Keratinocyte (primary cell): ENCODE data around the gene SORT1. TPM values are rescaled to one million over a fixed set of nuclear protein-coding genes. Genes with fewer than 3 reads are reported as not detected.

Source experiments
- DNase-seq: peaks from one replicate; pipeline ENCODE4 v3.0.0-alpha.2; 2011; ENCODE audit warnings: low read depth, missing footprints, low spot score
- FAIRE-seq: peaks from 2 replicates; lab custom pipeline; 2011; peaks lifted over from hg19 to GRCh38; lab: Jason Lieb, UNC
- H2AFZ ChIP-seq: 2 replicates; pipeline ENCODE4 v1.6.0; 2012; ENCODE audit warnings: low read length, control low read depth, inconsistent platforms; ENCODE audit not compliant: control insufficient read depth
- H3K27ac ChIP-seq: 2 replicates; pipeline ENCODE4 v1.5.1; 2011; ENCODE audit warnings: low read length; ENCODE audit not compliant: control insufficient read depth, insufficient read depth
- H3K27me3 ChIP-seq: 3 replicates; pipeline ENCODE4 v1.6.0; 2011; ENCODE audit warnings: low read length; ENCODE audit not compliant: control insufficient read depth, insufficient read depth; ENCODE audit errors: extremely low read depth
- H3K36me3 ChIP-seq, 2 experiments: 2 replicates in 1 of 2; 3 replicates in 1 of 2; pipeline ENCODE4 v1.5.1; 2011; ENCODE audit warnings: low read length in 2 of 2, mild to moderate bottlenecking in 1 of 2; ENCODE audit not compliant: control insufficient read depth in 2 of 2, insufficient read depth in 2 of 2; ENCODE audit errors: extremely low read depth in 1 of 2
- H3K4me1 ChIP-seq: 3 replicates; pipeline ENCODE4 v1.5.1; 2011; ENCODE audit warnings: low read length; ENCODE audit not compliant: control insufficient read depth, insufficient read depth; ENCODE audit errors: extremely low read depth
- H3K4me2 ChIP-seq: 3 replicates; pipeline ENCODE4 v1.6.0; 2011; ENCODE audit warnings: low read depth, low read length; ENCODE audit not compliant: control insufficient read depth, insufficient read depth; ENCODE audit errors: extremely low read depth
- H3K4me3 ChIP-seq, 3 experiments: fragments of 200-600 bp in 1 of 3; sonication (generic) in 1 of 3; 2 replicates in 2 of 3; 3 replicates in 1 of 3; pipeline ENCODE4 v1.5.1; 2011 to 2016; ENCODE audit warnings: low read length in 3 of 3, mild to moderate bottlenecking in 3 of 3, control low read depth in 2 of 3, inconsistent platforms in 1 of 3, low read depth in 1 of 3, mixed read lengths in 1 of 3, mixed run types in 1 of 3, moderate library complexity in 1 of 3; ENCODE audit not compliant: control insufficient read depth in 2 of 3, insufficient read depth in 2 of 3; ENCODE audit errors: extremely low read depth in 1 of 3
- H3K79me2 ChIP-seq: 2 replicates; pipeline ENCODE4 v1.6.0; 2012; ENCODE audit warnings: low read length; ENCODE audit not compliant: control insufficient read depth, insufficient read depth
- H3K9ac ChIP-seq: 3 replicates; pipeline ENCODE4 v1.6.0; 2011; ENCODE audit warnings: low read length; ENCODE audit not compliant: control insufficient read depth, insufficient read depth; ENCODE audit errors: extremely low read depth
- H3K9me1 ChIP-seq: 3 replicates; pipeline ENCODE4 v1.6.0; 2011; ENCODE audit warnings: low read length; ENCODE audit not compliant: control insufficient read depth, insufficient read depth; ENCODE audit errors: extremely low read depth
- H3K9me3 ChIP-seq: 2 replicates; pipeline ENCODE4 v1.5.1; 2012; ENCODE audit warnings: low read depth, low read length; ENCODE audit not compliant: control insufficient read depth
- H4K20me1 ChIP-seq: 3 replicates; pipeline ENCODE4 v1.6.0; 2011; ENCODE audit warnings: low read length; ENCODE audit not compliant: control insufficient read depth, insufficient read depth; ENCODE audit errors: extremely low read depth
- EZH2 ChIP-seq: IDR thresholded peaks from one replicate; pipeline ENCODE4 v1.6.1; 2012; ENCODE audit warnings: inconsistent platforms, mild to moderate bottlenecking, low read length, moderate library complexity
- dilution Hi-C: fragments of 300-500 bp; cut with MboI; formaldehyde crosslinking; loops from one replicate; pipeline ENCODE4 v1.7.0; 2020; ENCODE audit warnings: low sequenced_read_pairs; ENCODE audit not compliant: extremely low pct_ligation_motif_present
- polyA plus RNA-seq, 5 experiments: library from polyadenylated mRNA; depleted of rRNA in 3 of 5; stranded (reverse) in 3 of 5; stranded (forward) in 1 of 5; unstranded in 1 of 5; fragments of >200 nt; gene quantifications; 1 replicate in 1 of 5; 2 replicates in 3 of 5; 3 replicates in 1 of 5; pipeline versions ENCODE4 v1.2.1 to v1.2.3, GENCODE V29; 2011 to 2012; ENCODE audit warnings: missing spikeins in 2 of 5, low read depth in 1 of 5, low replicate concordance in 1 of 5
- TF ChIP-seq, protein P1 (sequence below), 3 experiments: IDR thresholded peaks in 1 of 3; conservative IDR thresholded peaks in 1 of 3; optimal IDR thresholded peaks in 1 of 3; 2 replicates in 2 of 3; 3 replicates in 1 of 3; pipeline versions ENCODE3 to v1.5.1; 2011; ENCODE audit warnings: low read length in 3 of 3, mild to moderate bottlenecking in 3 of 3, moderate library complexity in 2 of 3, control low read depth in 1 of 3, inconsistent platforms in 1 of 3; ENCODE audit not compliant: insufficient read depth in 2 of 3; ENCODE audit errors: extremely low read depth in 1 of 3

SORT1 gene
- polyA plus RNA-seq, 1 donor (not counting 4 experiments of a cell fraction or from before 2014, with no cell fraction given) = 1.6 TPM

- no peak overlapping the region for H3K9ac ChIP-seq
- H3K27me3 ChIP-seq = no peaks in the 10 kb centered on the region
- H3K9me1 ChIP-seq = no peaks in the 10 kb centered on the region
- H3K36me3 ChIP-seq = no peaks in the 10 kb centered on the region
- FAIRE-seq (no peak), DNase-seq (no peak)
- H3K4me2 ChIP-seq = no peak overlapping the region
- no peaks in the 10 kb centered on the region for H3K9me3 ChIP-seq
- H4K20me1 ChIP-seq = no peaks in the 10 kb centered on the region
- no peak overlapping the region for H2AFZ ChIP-seq
- dilution Hi-C loops = no loop called here
- TF ChIP-seq, protein P1, sequence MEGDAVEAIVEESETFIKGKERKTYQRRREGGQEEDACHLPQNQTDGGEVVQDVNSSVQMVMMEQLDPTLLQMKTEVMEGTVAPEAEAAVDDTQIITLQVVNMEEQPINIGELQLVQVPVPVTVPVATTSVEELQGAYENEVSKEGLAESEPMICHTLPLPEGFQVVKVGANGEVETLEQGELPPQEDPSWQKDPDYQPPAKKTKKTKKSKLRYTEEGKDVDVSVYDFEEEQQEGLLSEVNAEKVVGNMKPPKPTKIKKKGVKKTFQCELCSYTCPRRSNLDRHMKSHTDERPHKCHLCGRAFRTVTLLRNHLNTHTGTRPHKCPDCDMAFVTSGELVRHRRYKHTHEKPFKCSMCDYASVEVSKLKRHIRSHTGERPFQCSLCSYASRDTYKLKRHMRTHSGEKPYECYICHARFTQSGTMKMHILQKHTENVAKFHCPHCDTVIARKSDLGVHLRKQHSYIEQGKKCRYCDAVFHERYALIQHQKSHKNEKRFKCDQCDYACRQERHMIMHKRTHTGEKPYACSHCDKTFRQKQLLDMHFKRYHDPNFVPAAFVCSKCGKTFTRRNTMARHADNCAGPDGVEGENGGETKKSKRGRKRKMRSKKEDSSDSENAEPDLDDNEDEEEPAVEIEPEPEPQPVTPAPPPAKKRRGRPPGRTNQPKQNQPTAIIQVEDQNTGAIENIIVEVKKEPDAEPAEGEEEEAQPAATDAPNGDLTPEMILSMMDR (optimal IDR thresholded peaks at IDR 0.05 in 1 of 3, IDR thresholded peaks at IDR 0.05 in 1 of 3, conservative IDR thresholded peaks at IDR 0.05 in 1 of 3; ENCODE audit: extremely low read depth in 1 of 3, insufficient read depth in 2 of 3, low read length in 3 of 3) = no peak
- TF ChIP-seq EZH2 = no peak
- peaks cover 3% of the 10 kb centered on the region for H3K79me2 ChIP-seq
- no peak overlapping the region for H3K4me3 ChIP-seq
- H3K27ac ChIP-seq = no peak overlapping the region
- peaks cover 5% of the 10 kb centered on the region for H3K4me1 ChIP-seq
Observed at GRCh38 chr1:109432336-109432735, 34.6 kb upstream of the SORT1 start.

DNA sequence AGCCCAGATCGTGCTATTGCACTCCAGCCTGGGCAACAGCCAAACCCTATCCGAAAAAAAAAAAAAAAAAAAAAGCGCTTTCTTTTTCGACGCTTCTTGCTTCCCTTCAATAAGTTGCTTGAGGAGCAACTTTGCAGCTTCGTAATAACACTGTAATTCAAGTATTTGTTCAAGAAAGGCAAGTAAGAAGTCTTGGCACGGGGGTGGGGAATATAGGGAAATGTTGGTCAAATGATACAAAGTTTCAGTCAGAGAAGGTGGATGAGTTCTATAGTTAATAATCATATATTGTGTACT, 29.4 kb upstream of the SORT1 start:
- FAIRE-seq (no peak), DNase-seq (no peak)
- peak overlapping the region; percentile 97 to 100 (median 100) for H3K4me3 ChIP-seq
- dilution Hi-C loops = no loop called here
- peak overlapping the region; percentile 74 for H3K4me2 ChIP-seq
- peaks cover 14% of the 10 kb centered on the region for H3K4me1 ChIP-seq
- peak overlapping the region; percentile 89 for H3K9ac ChIP-seq
- peaks cover 46% of the 10 kb centered on the region for H3K79me2 ChIP-seq
- no peaks in the 10 kb centered on the region for H3K9me3 ChIP-seq
- peak overlapping the region; percentile 78 for H2AFZ ChIP-seq
- no peaks in the 10 kb centered on the region for H3K9me1 ChIP-seq
- H3K27ac ChIP-seq = peak overlapping the region; percentile 87
- H3K36me3 ChIP-seq = peaks cover 0 to 3% of the 10 kb centered on the region in 2 experiments
- H3K27me3 ChIP-seq = no peaks in the 10 kb centered on the region
- no peaks in the 10 kb centered on the region for H4K20me1 ChIP-seq
- TF ChIP-seq, protein P1 (optimal IDR thresholded peaks at IDR 0.05 in 1 of 3, IDR thresholded peaks at IDR 0.05 in 1 of 3, conservative IDR thresholded peaks at IDR 0.05 in 1 of 3; ENCODE audit: extremely low read depth in 1 of 3, insufficient read depth in 2 of 3, low read length in 3 of 3) = no peak
- TF ChIP-seq EZH2 = no peak
